Activated CD4-positive, alpha-beta T cell treated with anti-CD3 and anti-CD28 coated beads for 36 hours (primary cell): ENCODE measurements around the gene RERG. TPM values are rescaled to one million over a fixed set of nuclear protein-coding genes. Genes with fewer than 3 reads are reported as not detected.

ENCODE experiments used
- ATAC-seq: fragments of 200-7000 bp; cut with Tn5 transposase; one replicate; pipeline ENCODE4 v1.10.0; 2021; ENCODE audit warnings: mild to moderate bottlenecking, moderate library complexity
- CTCF ChIA-PET: fragments of 350-600 bp; sonication (Branson Sonifier 250); formaldehyde crosslinking; loops from one replicate; lab custom pipeline; 2021; ENCODE audit warnings: antibody characterized with exemption; lab: Charles Lee
- POLR2A ChIA-PET: fragments of 350-600 bp; sonication (Branson Sonifier 250); formaldehyde crosslinking; loops from one replicate; lab custom pipeline; 2021; ENCODE audit warnings: antibody characterized with exemption, inconsistent platforms; lab: Charles Lee
- DNase-seq: peaks from one replicate; pipeline ENCODE4 v3.0.0-alpha.2; 2020
- H3K27ac Mint-ChIP-seq: one replicate; pipeline ENCODE4 v1.8.0; 2021; ENCODE audit warnings: mixed read lengths
- H3K27me3 Mint-ChIP-seq: one replicate; pipeline ENCODE4 v1.8.0; 2021; ENCODE audit warnings: mixed read lengths
- H3K36me3 Mint-ChIP-seq: one replicate; pipeline ENCODE4 v1.8.0; 2021; ENCODE audit warnings: low read depth, mixed read lengths
- H3K4me1 Mint-ChIP-seq: one replicate; pipeline ENCODE4 v1.8.0; 2021; ENCODE audit warnings: mixed read lengths
- H3K4me3 Mint-ChIP-seq: one replicate; pipeline ENCODE4 v1.8.0; 2021; ENCODE audit warnings: mild to moderate bottlenecking, moderate library complexity, mixed read lengths
- H3K9me3 Mint-ChIP-seq: one replicate; pipeline ENCODE4 v1.8.0; 2021; ENCODE audit warnings: low read depth, mixed read lengths
- intact Hi-C, 2 experiments: fragments of 100-400 bp; cut with DNase I in 1 of 2; cut with micrococcal nuclease in 1 of 2; formaldehyde crosslinking; loops; one replicate each; pipeline versions ENCODE4 v1.14.2 to v1.15.1; 2022 to 2024; cut with DNase I, micrococcal nuclease
- total RNA-seq, 2 experiments: library from RNA; stranded (reverse); gene quantifications; one replicate each; pipeline ENCODE4 v1.2.3, GENCODE V29; 2021

The RERG gene
- total RNA-seq, 2 experiments from 2014 or later: not detected

DNA sequence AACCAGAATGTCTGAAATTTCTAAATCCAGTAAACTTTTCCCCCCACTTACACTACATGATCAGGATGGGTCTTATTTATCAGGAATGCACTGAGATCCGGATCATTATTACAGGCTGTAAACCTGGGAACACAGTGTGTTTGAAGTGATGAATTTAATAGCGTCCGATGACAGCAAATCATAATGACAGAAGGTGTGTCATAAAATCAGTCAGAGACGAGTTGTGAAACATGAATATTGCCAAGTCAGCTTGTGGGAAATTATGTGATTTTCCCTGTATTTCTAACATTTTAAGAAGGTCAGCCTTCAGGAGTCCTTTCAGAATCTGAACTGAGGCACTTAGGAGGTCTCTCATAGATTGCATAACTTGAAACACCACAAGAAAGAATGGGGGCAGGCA lies 36.7 kb downstream of the RERG start:
- intact Hi-C loops: no loop called here
- Mint-ChIP-seq H3K9me3 (no peaks in the 10 kb centered on the region), H3K4me3 (no peak overlapping the region), H3K27me3 (peaks cover 2% of the 10 kb centered on the region), H3K27ac (no peak overlapping the region), H3K36me3 (no peaks in the 10 kb centered on the region), H3K4me1 (no peaks in the 10 kb centered on the region)
- DNase-seq (no peak), ATAC-seq (no peak)
- CTCF ChIA-PET: no interaction called here
- POLR2A ChIA-PET: no interaction called here

DNA sequence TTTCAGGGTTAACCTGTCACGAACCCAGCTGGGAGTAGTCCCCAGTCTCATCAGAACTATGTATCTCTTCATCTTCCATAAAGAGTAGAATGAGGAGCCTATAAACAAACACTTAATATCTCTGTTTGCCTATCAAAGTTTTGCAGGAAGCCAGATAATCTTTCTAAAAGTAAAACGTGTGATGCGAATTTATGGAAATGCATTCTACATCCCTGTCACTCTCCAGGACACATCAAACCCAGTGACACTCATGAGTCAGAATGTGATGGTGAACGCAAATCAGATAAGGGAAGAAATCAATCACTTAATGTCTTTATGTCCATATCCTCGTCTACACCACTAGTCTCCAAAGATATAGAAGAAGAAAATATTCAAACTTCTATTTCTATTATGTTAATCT lies 37.4 kb downstream of the RERG start:
- H3K27me3 Mint-ChIP-seq: peaks cover 2% of the 10 kb centered on the region
- CTCF ChIA-PET: no interaction called here
- intact Hi-C loops: no loop called here
- ATAC-seq (no peak), DNase-seq (no peak)
- no peaks in the 10 kb centered on the region for H3K36me3 Mint-ChIP-seq
- H3K4me1 Mint-ChIP-seq: no peaks in the 10 kb centered on the region
- no peak overlapping the region for H3K4me3 Mint-ChIP-seq
- POLR2A ChIA-PET: no interaction called here
- no peak overlapping the region for H3K27ac Mint-ChIP-seq
- H3K9me3 Mint-ChIP-seq: no peaks in the 10 kb centered on the region

DNA sequence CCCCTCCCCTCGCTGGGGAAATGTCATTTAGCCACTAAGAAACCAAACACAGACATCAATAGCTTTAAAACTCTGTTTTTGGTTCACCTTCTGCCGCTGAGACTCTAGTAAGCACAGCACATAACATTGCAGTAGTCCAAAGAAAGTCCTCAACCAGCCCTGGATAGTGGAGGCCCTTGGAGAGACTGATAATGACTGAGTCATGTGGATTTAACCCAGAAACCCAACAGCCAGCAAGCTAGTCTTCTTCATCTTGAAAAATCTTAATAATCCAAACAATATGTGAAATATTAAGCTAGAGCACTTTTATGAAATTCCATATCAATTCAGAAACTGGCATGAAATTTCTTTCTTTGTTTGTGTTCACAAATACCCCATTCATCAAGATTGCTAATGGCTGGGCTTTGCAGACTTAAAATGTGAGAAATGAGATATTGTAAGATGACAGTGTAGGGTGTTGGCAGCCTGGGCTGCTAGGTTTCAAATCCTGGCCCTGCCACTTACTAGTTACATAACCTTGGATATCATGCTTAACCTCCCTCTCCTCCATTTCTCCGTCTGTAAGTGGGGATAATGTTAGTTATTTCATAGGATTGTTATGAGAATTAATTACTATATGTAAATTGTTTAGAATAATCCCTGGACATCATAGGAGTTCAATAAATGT lies 40.1 kb downstream of the RERG start:
- Mint-ChIP-seq H3K27ac (no peak overlapping the region), H3K4me1 (no peaks in the 10 kb centered on the region), H3K36me3 (no peaks in the 10 kb centered on the region), H3K4me3 (no peak overlapping the region), H3K9me3 (no peaks in the 10 kb centered on the region), H3K27me3 (peaks cover 2% of the 10 kb centered on the region)
- ChIA-PET CTCF (interaction anchor here (0.7 kb wide), 1 partner anchor 52 kb away, joined by 3 read pairs; no protein-coding TSS in a partner anchor), POLR2A (no interaction called here)
- intact Hi-C loops: no loop called here
- ATAC-seq (no peak), DNase-seq (no peak)

DNA sequence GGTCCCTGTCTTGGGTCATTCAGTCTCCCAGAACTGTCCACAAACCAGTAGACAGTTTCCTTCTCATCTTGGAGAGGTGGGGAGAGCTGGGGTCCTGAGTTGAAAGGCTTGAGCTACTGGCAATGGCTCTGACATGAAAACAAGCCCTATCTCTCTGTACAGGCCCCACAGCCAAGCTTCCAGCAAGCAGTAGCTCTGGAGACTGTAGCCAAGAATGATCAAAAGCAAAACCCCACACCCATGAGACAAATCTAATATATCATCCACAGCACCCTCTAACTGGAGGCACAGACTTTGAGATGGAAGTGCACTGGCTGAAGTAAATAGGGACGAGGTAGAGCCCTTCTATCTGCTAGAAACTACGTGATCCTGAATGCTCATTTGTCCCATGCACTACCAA lies 40.9 kb downstream of the RERG start:
- no peaks in the 10 kb centered on the region for H3K9me3 Mint-ChIP-seq
- no peak for DNase-seq
- no peaks in the 10 kb centered on the region for H3K4me1 Mint-ChIP-seq
- POLR2A ChIA-PET: no interaction called here
- H3K27me3 Mint-ChIP-seq: peaks cover 6% of the 10 kb centered on the region
- CTCF ChIA-PET: interaction anchor here (0.7 to 1.2 kb wide), 2 partner anchors 41 to 53 kb away, joined by 3 read pairs; partner anchors contain the start of gene RERG
- intact Hi-C loops: no loop called here
- H3K36me3 Mint-ChIP-seq: no peaks in the 10 kb centered on the region
- H3K4me3 Mint-ChIP-seq: no peak overlapping the region
- no peak for ATAC-seq
- no peak overlapping the region for H3K27ac Mint-ChIP-seq

DNA sequence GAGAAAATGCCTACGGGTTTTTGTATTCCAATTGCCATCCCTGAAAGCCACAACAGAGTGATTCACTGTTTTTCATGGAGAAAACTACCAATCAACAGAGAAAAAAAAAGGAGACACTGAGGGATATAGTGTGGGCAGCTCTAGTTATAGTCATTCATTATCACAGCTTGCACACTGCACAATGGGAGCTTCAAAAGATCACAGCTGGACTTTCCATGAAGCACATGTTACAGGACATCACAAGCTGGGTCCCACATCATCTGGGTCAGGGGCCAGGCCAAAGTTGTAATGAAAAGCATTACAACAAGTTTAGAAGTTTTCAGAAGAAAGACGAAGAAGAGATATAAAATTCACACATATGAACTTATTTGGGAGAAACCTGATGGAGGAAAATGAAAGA lies 41.5 kb downstream of the RERG start:
- CTCF ChIA-PET: interaction anchor here (1.2 kb wide), 1 partner anchor 42 kb away, joined by 3 read pairs; the partner anchor contains the start of gene RERG

DNA sequence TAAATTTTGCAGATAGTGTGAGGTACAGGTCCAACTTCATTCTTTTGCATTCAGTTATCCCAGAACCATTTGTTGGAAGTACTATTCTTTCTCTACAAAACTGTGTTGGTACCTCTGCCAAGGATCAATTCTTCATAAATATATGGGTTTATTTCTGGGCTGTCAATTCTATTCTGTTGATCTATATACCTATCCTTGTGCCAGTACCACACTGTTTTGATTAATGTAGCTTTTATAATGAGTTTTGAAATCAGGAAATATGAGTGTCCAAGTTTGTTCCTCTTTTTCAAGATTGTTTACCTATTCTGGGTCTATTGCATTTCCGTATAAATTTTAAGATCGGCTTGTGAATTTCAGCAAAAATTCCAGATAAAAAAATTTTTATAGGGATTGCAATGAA lies 48.1 kb downstream of the RERG start:
- Mint-ChIP-seq H3K27me3 (peaks cover 6% of the 10 kb centered on the region), H3K9me3 (no peaks in the 10 kb centered on the region), H3K27ac (no peak overlapping the region), H3K36me3 (no peaks in the 10 kb centered on the region), H3K4me3 (no peak overlapping the region), H3K4me1 (no peaks in the 10 kb centered on the region)
- ATAC-seq: no peak
- ChIA-PET CTCF (interaction anchor here (1.0 to 2.1 kb wide), 2 partner anchors 12 to 48 kb away, joined by 3 to 6 read pairs; partner anchors contain the start of gene RERG), POLR2A (no interaction called here)
- no peak for DNase-seq
- intact Hi-C loops: no loop called here

More for the DNA sequence above, 41.5 kb downstream of the RERG start:
- no peak for ATAC-seq
- intact Hi-C loops: no loop called here
- H3K36me3 Mint-ChIP-seq: no peaks in the 10 kb centered on the region
- no peak overlapping the region for H3K27ac Mint-ChIP-seq
- H3K27me3 Mint-ChIP-seq: peaks cover 4% of the 10 kb centered on the region
- DNase-seq: no peak
- H3K4me3 Mint-ChIP-seq: no peak overlapping the region
- no peaks in the 10 kb centered on the region for H3K9me3 Mint-ChIP-seq
- POLR2A ChIA-PET: no interaction called here
- H3K4me1 Mint-ChIP-seq: no peaks in the 10 kb centered on the region

DNA sequence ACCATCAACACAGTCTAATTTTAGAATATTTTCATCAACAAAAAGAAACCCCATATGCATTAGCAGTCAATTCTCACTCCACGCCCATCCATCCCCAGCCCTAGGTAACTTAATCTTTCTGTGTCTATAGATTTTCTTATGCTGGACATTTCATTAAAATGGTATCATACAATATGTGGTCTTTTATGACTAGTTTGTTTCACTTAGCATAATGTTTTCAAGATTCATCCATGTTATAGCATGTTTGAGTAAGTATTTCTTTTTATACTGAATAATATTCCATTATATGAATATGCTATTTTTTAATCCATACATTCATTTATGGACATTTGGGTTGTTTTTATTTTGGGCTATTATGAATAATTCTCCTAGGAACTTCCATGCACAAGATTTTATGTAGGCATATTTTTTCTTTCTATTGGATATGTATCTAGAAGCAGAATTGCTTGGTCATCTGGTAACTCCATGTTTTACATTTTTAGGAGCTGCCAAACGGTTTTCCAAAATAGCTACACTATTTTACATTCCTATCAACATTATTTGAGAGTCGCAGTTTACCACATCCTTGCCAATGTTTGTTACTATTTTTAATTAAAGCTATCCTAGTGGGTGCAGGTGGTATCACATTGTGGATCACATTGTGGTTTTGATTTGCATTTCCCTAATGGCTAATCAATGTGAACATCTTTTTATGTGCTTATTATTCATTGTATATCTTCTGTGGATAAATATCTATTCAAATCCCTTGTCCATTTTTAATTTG lies 49.0 kb downstream of the RERG start:
- POLR2A ChIA-PET: no interaction called here
- H3K27ac Mint-ChIP-seq: no peak overlapping the region
- no peaks in the 10 kb centered on the region for H3K9me3 Mint-ChIP-seq
- DNase-seq (no peak), ATAC-seq (no peak)
- intact Hi-C loops: no loop called here
- H3K4me3 Mint-ChIP-seq: no peak overlapping the region
- H3K27me3 Mint-ChIP-seq: peaks cover 6% of the 10 kb centered on the region
- no peaks in the 10 kb centered on the region for H3K36me3 Mint-ChIP-seq
- CTCF ChIA-PET: interaction anchor here (0.9 to 2.1 kb wide), 3 partner anchors 11 to 49 kb away, joined by 3 to 6 read pairs (median 3); partner anchors contain the start of gene RERG
- no peaks in the 10 kb centered on the region for H3K4me1 Mint-ChIP-seq

DNA sequence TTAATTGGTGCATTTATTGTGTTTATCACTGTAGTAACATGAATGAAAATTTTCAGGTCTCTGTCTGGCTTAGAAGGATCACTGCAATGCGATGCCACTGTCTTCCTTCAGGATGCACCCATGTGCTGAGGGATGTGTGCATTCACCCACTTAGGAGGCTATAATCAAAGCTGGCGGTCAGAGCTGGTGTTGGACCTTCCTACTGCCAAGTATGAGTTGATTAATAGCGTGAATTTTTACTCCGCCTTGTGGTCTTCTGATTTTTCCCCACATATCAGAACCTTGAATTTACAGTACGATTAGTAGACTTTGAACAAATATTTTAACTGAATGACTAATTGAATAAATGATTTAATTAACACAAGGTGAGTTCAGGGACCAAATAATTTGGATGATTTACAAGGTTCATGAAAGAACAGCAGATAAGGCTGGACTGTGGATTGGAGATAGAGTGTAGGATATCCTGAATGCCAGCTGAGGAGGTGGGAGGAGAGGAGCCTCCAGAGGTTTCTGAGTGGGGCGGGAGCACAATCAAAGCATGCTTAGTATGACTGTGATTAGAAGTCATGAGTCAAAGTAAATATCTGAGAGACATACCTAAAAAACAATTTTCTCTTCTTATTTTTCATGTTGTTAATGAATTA lies 50.1 kb downstream of the RERG start:
- CTCF ChIA-PET: interaction anchor here (0.6 to 2.1 kb wide), 3 partner anchors 50 to 468 kb away, joined by 3 to 6 read pairs (median 3); partner anchors contain the start of gene RERG
- Mint-ChIP-seq H3K4me3 (no peak overlapping the region), H3K27ac (no peak overlapping the region), H3K4me1 (no peaks in the 10 kb centered on the region), H3K9me3 (no peaks in the 10 kb centered on the region), H3K36me3 (no peaks in the 10 kb centered on the region), H3K27me3 (peaks cover 6% of the 10 kb centered on the region)
- intact Hi-C loops: no loop called here
- POLR2A ChIA-PET: no interaction called here
- DNase-seq (no peak), ATAC-seq (no peak)

DNA sequence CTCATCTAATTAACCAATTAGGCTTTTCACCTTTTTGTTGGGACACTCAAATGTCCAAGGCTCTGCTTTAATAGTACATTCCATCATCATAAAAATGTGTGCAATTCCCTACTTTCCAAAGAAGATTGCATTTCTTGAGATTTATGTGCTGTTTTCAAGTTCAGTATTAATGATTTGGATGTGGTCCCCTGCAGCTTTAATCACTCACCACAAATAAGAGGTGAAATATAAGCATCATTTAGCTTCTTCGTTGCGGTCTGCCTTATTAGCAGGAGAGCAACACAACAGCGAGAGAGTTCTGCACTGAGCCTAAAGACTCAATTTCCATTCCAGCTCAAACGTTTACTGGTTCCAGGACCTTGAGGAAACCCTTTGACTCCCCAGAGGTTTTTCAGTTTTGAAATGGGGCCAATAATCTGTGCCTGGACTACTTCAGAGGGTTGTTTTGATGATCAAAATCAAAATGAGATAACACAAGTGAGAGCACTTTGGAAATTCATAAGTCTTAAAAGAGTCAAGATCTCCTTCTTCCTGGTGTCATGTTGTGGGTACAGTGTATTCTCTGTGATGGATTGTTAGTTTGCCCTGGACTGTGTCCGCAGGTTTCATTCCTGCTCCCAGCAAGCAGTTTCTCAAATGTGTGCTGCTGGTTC lies 53.1 kb downstream of the RERG start:
- Mint-ChIP-seq H3K4me1 (peaks cover 5% of the 10 kb centered on the region), H3K27me3 (peaks cover 4% of the 10 kb centered on the region), H3K27ac (no peak overlapping the region), H3K4me3 (no peak overlapping the region), H3K9me3 (no peaks in the 10 kb centered on the region), H3K36me3 (no peaks in the 10 kb centered on the region)
- ChIA-PET POLR2A (no interaction called here), CTCF (no interaction called here)
- intact Hi-C loops: no loop called here
- DNase-seq (no peak), ATAC-seq (no peak)

DNA sequence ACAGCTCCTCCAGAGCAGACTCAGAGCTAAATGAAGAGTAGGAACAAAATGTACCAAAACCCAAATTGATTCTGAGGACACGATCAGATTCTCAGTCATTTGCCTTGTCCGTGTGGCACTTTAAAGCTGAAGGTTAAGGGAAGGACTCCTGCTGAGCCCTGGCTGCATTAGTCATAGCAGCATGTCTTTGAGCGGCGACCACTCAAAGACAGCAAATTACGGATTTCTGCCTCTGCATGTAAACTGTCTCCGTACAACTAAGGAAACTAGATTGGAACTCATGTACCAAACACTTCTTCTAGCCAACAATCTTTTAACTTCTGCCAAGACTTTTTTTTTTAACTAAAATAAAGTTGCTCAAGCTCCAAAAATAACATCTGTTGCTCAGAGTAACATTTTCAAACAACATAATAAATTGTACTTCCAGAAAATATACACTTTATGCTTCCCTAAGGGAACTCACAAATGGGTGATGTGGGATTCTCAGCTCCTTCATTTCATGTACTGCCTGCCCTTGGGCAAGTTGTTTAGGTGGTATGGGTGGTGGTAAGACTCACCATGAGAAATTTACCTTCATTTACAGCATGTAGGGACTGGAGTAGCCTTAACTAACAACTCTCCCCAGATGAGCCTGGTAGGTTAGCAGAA lies 56.1 kb downstream of the RERG start:
- POLR2A ChIA-PET: no interaction called here
- no peak overlapping the region for H3K27ac Mint-ChIP-seq
- H3K4me3 Mint-ChIP-seq: no peak overlapping the region
- CTCF ChIA-PET: interaction anchor here (0.6 kb wide), 1 partner anchor 13 kb away, joined by 3 read pairs; no protein-coding TSS in a partner anchor
- intact Hi-C loops: no loop called here
- ATAC-seq (no peak), DNase-seq (no peak)
- peaks cover 4% of the 10 kb centered on the region for H3K27me3 Mint-ChIP-seq
- peaks cover 5% of the 10 kb centered on the region for H3K4me1 Mint-ChIP-seq
- H3K36me3 Mint-ChIP-seq: no peaks in the 10 kb centered on the region
- no peaks in the 10 kb centered on the region for H3K9me3 Mint-ChIP-seq
